SK-N-MC (cell line): ENCODE data around the gene AFF1.

ENCODE experiments used
- EZH2 ChIP-seq: fragments of 200-600 bp; sonication (generic); IDR thresholded peaks from one replicate; pipeline ENCODE4 v1.6.1; 2017; ENCODE audit warnings: antibody characterized with exemption
- FOXP2 ChIP-seq: optimal IDR thresholded peaks from 2 replicates; pipeline ENCODE3; 2011; ENCODE audit warnings: mild to moderate bottlenecking, moderate library complexity; ENCODE audit not compliant: insufficient read depth; ENCODE audit errors: extremely low read length, control extremely low read depth
- POLR2AphosphoS5 ChIP-seq: IDR thresholded peaks from 2 replicates; pipeline ENCODE4 v1.6.1; 2012; ENCODE audit warnings: mild to moderate bottlenecking, low read depth, low read length, borderline replicate concordance

DNA sequence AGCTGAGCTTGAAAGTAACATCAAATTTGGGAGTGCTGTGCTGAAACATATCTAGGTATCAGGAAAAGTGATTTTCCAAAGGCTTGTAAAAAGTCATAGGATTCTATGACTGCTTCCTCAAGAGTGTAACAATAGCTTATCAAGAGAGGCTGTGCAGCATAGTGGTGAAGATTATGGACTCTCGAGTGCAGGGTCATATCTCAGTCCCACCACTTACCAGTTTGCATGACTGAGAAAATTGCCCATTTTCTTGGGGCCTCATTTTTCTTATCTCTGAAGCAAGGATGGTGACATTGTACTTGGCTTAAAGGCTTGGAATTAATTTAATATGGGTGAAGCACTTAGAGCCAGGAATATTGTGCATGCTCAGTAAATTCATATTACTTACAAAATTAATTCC is 57.2 kb downstream of the AFF1 start:
- TF ChIP-seq FOXP2 (no peak), EZH2 (no peak), POLR2AphosphoS5 (no peak)
